H9 (cell line): Measurements from ENCODE around the gene LINGO3. TPM values are rescaled to one million over a fixed set of nuclear protein-coding genes. Genes with fewer than 3 reads are reported as not detected.

Experiments
- DNase-seq: peaks from one replicate; pipeline ENCODE4 v3.0.0-alpha.2; 2017
- H2AFZ ChIP-seq: one replicate; pipeline ENCODE4 v1.6.1; 2013; ENCODE audit warnings: mild to moderate bottlenecking, low read length, control low read depth, moderate library complexity
- H2AK5ac ChIP-seq: 2 replicates; pipeline ENCODE4 v1.6.1; 2013; ENCODE audit warnings: low read length, control low read depth, mixed read lengths; ENCODE audit not compliant: insufficient read length
- H2BK120ac ChIP-seq: one replicate; pipeline ENCODE4 v1.6.1; 2013; ENCODE audit warnings: low read depth, mild to moderate bottlenecking, low read length, control low read depth, inconsistent platforms; ENCODE audit not compliant: poor library complexity, severe bottlenecking
- H2BK12ac ChIP-seq: 2 replicates; pipeline ENCODE4 v1.6.1; 2013; ENCODE audit warnings: low read length, control low read depth, mixed read lengths, low read depth; ENCODE audit not compliant: insufficient read length
- H2BK15ac ChIP-seq: 2 replicates; pipeline ENCODE4 v1.6.1; 2013; ENCODE audit warnings: low read depth, low read length, control low read depth
- H2BK20ac ChIP-seq: one replicate; pipeline ENCODE4 v1.6.1; 2013; ENCODE audit warnings: low read depth, mild to moderate bottlenecking, low read length, control low read depth, inconsistent platforms; ENCODE audit not compliant: poor library complexity, severe bottlenecking
- H2BK5ac ChIP-seq: 2 replicates; pipeline ENCODE4 v1.6.1; 2013; ENCODE audit warnings: low read length, control low read depth, mixed read lengths; ENCODE audit not compliant: insufficient read length
- H3K14ac ChIP-seq: 2 replicates; pipeline ENCODE4 v1.6.1; 2013; ENCODE audit warnings: low read length, control low read depth; ENCODE audit not compliant: insufficient read depth
- H3K18ac ChIP-seq: 2 replicates; pipeline ENCODE4 v1.6.1; 2013; ENCODE audit warnings: low read depth, mild to moderate bottlenecking, mixed read lengths, low read length, control low read depth; ENCODE audit not compliant: insufficient read length
- H3K23ac ChIP-seq: 2 replicates; pipeline ENCODE4 v1.6.1; 2013; ENCODE audit warnings: low read length, control low read depth, mixed read lengths, low read depth; ENCODE audit not compliant: insufficient read length
- H3K23me2 ChIP-seq: 2 replicates; pipeline ENCODE4 v1.6.1; 2013; ENCODE audit warnings: low read depth, mild to moderate bottlenecking, mixed read lengths, low read length, control low read depth; ENCODE audit not compliant: insufficient read length, poor library complexity, severe bottlenecking
- H3K27ac ChIP-seq: 2 replicates; pipeline ENCODE4 v1.5.1; 2013; ENCODE audit warnings: low read length, control low read depth, mixed read lengths, low read depth; ENCODE audit not compliant: insufficient read length
- H3K27me3 ChIP-seq: 2 replicates; pipeline ENCODE4 v1.6.1; 2013; ENCODE audit warnings: low read length, control low read depth, inconsistent platforms; ENCODE audit not compliant: insufficient read depth
- H3K4ac ChIP-seq: 2 replicates; pipeline ENCODE4 v1.6.1; 2013; ENCODE audit warnings: low read depth, mild to moderate bottlenecking, control low read depth, inconsistent platforms, low read length, moderate library complexity
- H3K4me1 ChIP-seq: 2 replicates; pipeline ENCODE4 v1.6.1; 2013; ENCODE audit warnings: low read length, control low read depth, inconsistent platforms; ENCODE audit not compliant: insufficient read depth
- H3K4me2 ChIP-seq: 2 replicates; pipeline ENCODE4 v1.6.1; 2013; ENCODE audit warnings: low read length, control low read depth, mixed read lengths; ENCODE audit not compliant: insufficient read length, insufficient read depth
- H3K56ac ChIP-seq: 2 replicates; pipeline ENCODE4 v1.6.1; 2013; ENCODE audit warnings: low read depth, mild to moderate bottlenecking, mixed read lengths, low read length, control low read depth; ENCODE audit not compliant: insufficient read length
- H3K79me1 ChIP-seq: 2 replicates; pipeline ENCODE4 v1.6.1; 2013; ENCODE audit warnings: low read depth, mild to moderate bottlenecking, moderate library complexity, low read length, control low read depth, inconsistent platforms; ENCODE audit not compliant: insufficient read depth, poor library complexity, severe bottlenecking
- H3K79me2 ChIP-seq: 2 replicates; pipeline ENCODE4 v1.6.1; 2013; ENCODE audit warnings: low read length, control low read depth, inconsistent platforms; ENCODE audit not compliant: insufficient read depth
- H3K9ac ChIP-seq: 2 replicates; pipeline ENCODE4 v1.6.1; 2013; ENCODE audit warnings: low read length, control low read depth, mixed read lengths; ENCODE audit not compliant: insufficient read length; ENCODE audit errors: extremely low read depth
- H3K9me3 ChIP-seq: one replicate; pipeline ENCODE4 v1.6.1; 2013; ENCODE audit warnings: low read depth, low read length, inconsistent platforms; ENCODE audit not compliant: control insufficient read depth
- H3T11ph ChIP-seq: one replicate; pipeline ENCODE4 v1.6.1; 2013; ENCODE audit warnings: mild to moderate bottlenecking, low read length, control low read depth, inconsistent platforms
- H4K20me1 ChIP-seq: one replicate; pipeline ENCODE4 v1.6.1; 2013; ENCODE audit not compliant: control insufficient read depth, insufficient read length, insufficient read depth
- H4K5ac ChIP-seq: 2 replicates; pipeline ENCODE4 v1.6.1; 2013; ENCODE audit warnings: low read depth, mild to moderate bottlenecking, mixed read lengths, low read length, control low read depth; ENCODE audit not compliant: insufficient read length
- H4K8ac ChIP-seq: replicated peaks from 2 replicates; pipeline ENCODE4 v1.6.1; 2013; ENCODE audit warnings: low read length, control low read depth, mixed read lengths, low read depth; ENCODE audit not compliant: insufficient read length
- H4K91ac ChIP-seq: 2 replicates; pipeline ENCODE4 v1.6.1; 2013; ENCODE audit warnings: low read depth, mild to moderate bottlenecking, moderate library complexity, mixed read lengths, low read length, control low read depth; ENCODE audit not compliant: insufficient read length
- H3K27ac Mint-ChIP-seq, 3 experiments: 2 replicates in 2 of 3; 3 replicates in 1 of 3; pipeline ENCODE4 v1.8.0; 2020 to 2021; ENCODE audit warnings: mixed read lengths in 3 of 3, mild to moderate bottlenecking in 1 of 3, moderate library complexity in 1 of 3
- H3K27me3 Mint-ChIP-seq: 2 replicates; pipeline ENCODE4 v1.8.0; 2021; ENCODE audit warnings: low read depth, mild to moderate bottlenecking, moderate library complexity, mixed read lengths
- H3K36me3 Mint-ChIP-seq, 3 experiments: 2 replicates in 2 of 3; 3 replicates in 1 of 3; pipeline ENCODE4 v1.8.0; 2020 to 2021; ENCODE audit warnings: low read depth in 3 of 3, mixed read lengths in 3 of 3; ENCODE audit not compliant: insufficient read depth in 1 of 3
- H3K4me1 Mint-ChIP-seq, 2 experiments: 2 replicates each; pipeline ENCODE4 v1.8.0; 2020; ENCODE audit warnings: mixed read lengths in 2 of 2
- H3K4me3 Mint-ChIP-seq, 2 experiments: 2 replicates in 1 of 2; 3 replicates in 1 of 2; pipeline ENCODE4 v1.8.0; 2020 to 2021; ENCODE audit warnings: mild to moderate bottlenecking in 2 of 2, mixed read lengths in 2 of 2, moderate library complexity in 1 of 2
- H3K9me3 Mint-ChIP-seq, 2 experiments: 2 replicates in 1 of 2; 3 replicates in 1 of 2; pipeline ENCODE4 v1.8.0; 2020; ENCODE audit warnings: mild to moderate bottlenecking in 2 of 2, mixed read lengths in 2 of 2, moderate library complexity in 1 of 2
- WGBS: extraction: QIAGEN DNeasy Blood & Tissue Kit; methylation state at CpG from one replicate; pipeline ENCODE4 v1.1.7; 2013; ENCODE audit warnings: missing lambda C conversion rate, low lambda C conversion rate, mixed read lengths; ENCODE audit not compliant: insufficient read length; ENCODE audit errors: extremely low coverage; 5-methylcytosine and 5-hydroxymethylcytosine counted together
- total RNA-seq: library from RNA; stranded (reverse); gene quantifications from 2 replicates; pipeline ENCODE4 v1.2.1, GENCODE V29; 2021
- TF ChIP-seq, protein P1 (sequence below): fragments of 200-600 bp; sonication (generic); conservative IDR thresholded peaks from 3 replicates; pipeline ENCODE4 v1.8.0; 2021; ENCODE audit warnings: antibody characterized with exemption, mild to moderate bottlenecking

LINGO3 gene
- total RNA-seq, 1 experiment from 2014 or later: 0.28 TPM

DNA sequence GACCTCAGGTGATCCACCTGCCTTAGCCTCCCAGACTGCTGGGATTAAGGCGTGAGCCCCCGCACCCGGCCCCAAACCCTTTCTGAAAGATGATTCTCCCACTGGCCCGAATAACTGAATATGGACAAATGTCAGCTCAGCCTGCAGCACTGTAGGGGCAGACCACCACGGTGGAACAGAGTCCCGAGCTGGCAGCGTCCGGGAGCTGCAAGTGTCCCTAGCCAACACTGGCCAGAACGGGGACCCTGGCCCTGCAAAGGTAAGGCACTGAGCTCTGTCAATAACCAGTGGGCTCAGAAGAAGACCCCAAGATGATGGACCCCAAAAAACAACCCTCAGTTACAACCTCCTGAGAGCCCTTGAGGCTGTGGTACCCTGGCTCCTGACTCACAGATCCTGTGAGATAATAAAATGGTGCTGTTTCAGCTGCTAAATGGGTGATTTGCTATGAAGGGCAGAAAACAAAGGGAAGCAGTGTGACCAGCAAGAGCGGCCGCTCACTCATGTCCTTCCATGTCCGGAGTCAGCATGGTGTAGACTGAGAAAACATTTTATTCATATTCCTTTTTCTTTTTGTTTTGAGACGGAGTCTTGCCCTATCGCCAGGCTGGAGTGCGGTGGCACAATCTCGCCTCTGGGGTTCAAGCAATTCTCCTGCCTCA, 18.9 kb upstream of the LINGO3 start:
- H4K5ac ChIP-seq: no peak overlapping the region
- H2BK12ac ChIP-seq: no peak overlapping the region
- no peaks in the 10 kb centered on the region for H3K79me1 ChIP-seq
- peaks cover 35 to 41% of the 10 kb centered on the region in 2 experiments for H3K4me1 Mint-ChIP-seq
- no peak overlapping the region for H2AFZ ChIP-seq
- H3K23me2 ChIP-seq: peaks cover 9% of the 10 kb centered on the region
- no peaks in the 10 kb centered on the region for H3K9me3 ChIP-seq
- no peak overlapping the region for H3K14ac ChIP-seq
- WGBS: no CpG with 5 or more reads among the region's 16 CpGs
- no peak overlapping the region for H3K23ac ChIP-seq
- H4K91ac ChIP-seq: no peak overlapping the region
- H2AK5ac ChIP-seq: no peak overlapping the region
- H3K9ac ChIP-seq: no peak overlapping the region
- peaks cover 5% of the 10 kb centered on the region; the same call in 1 of the 2 replicates for H3K4me1 ChIP-seq
- H3K4me3 Mint-ChIP-seq: peak overlapping the region; percentile 98 to 99
- no peaks in the 10 kb centered on the region for H3K27me3 ChIP-seq
- H4K20me1 ChIP-seq: peaks cover 5% of the 10 kb centered on the region
- no peak overlapping the region for H2BK20ac ChIP-seq
- no peak overlapping the region for H3T11ph ChIP-seq
- H2BK15ac ChIP-seq: no peak overlapping the region
- H3K9me3 Mint-ChIP-seq: no peaks in the 10 kb centered on the region
- H2BK120ac ChIP-seq: no peak overlapping the region
- H3K18ac ChIP-seq: no peak overlapping the region
- H3K36me3 Mint-ChIP-seq: peaks cover 7 to 41% (median 37%) of the 10 kb centered on the region in 3 experiments
- H2BK5ac ChIP-seq: no peak overlapping the region
- no peak overlapping the region for H3K27ac ChIP-seq
- no peak overlapping the region for H3K4ac ChIP-seq
- no peak for DNase-seq
- H4K8ac ChIP-seq: no peak overlapping the region
- H3K4me2 ChIP-seq: no peak overlapping the region
- TF ChIP-seq, protein P1, sequence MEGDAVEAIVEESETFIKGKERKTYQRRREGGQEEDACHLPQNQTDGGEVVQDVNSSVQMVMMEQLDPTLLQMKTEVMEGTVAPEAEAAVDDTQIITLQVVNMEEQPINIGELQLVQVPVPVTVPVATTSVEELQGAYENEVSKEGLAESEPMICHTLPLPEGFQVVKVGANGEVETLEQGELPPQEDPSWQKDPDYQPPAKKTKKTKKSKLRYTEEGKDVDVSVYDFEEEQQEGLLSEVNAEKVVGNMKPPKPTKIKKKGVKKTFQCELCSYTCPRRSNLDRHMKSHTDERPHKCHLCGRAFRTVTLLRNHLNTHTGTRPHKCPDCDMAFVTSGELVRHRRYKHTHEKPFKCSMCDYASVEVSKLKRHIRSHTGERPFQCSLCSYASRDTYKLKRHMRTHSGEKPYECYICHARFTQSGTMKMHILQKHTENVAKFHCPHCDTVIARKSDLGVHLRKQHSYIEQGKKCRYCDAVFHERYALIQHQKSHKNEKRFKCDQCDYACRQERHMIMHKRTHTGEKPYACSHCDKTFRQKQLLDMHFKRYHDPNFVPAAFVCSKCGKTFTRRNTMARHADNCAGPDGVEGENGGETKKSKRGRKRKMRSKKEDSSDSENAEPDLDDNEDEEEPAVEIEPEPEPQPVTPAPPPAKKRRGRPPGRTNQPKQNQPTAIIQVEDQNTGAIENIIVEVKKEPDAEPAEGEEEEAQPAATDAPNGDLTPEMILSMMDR: no peak
- H3K27me3 Mint-ChIP-seq: peaks cover 1% of the 10 kb centered on the region; the same call in 1 of the 2 replicates
- peaks cover 5% of the 10 kb centered on the region; the same call in 1 of the 2 replicates for H3K79me2 ChIP-seq
- no peak overlapping the region for H3K56ac ChIP-seq
- peak overlapping the region in 2 of 3 experiments; percentile 95; a peak in 5 of 7 replicates for H3K27ac Mint-ChIP-seq
